OCI-LY1 (cell line): ENCODE data around the gene PCDH15.

Experiments used
- EZH2 ChIP-seq: fragments of 200-600 bp; sonication (generic), shearing (Covaris generic); IDR thresholded peaks from 2 replicates; pipeline ENCODE4 v1.8.0; 2017; ENCODE audit warnings: borderline replicate concordance, mixed run types, mild to moderate bottlenecking, antibody characterized with exemption, low read length, moderate library complexity, mixed read lengths
- TF ChIP-seq, protein P1 (sequence below): fragments of 200-600 bp; sonication (generic), shearing (Covaris generic); IDR thresholded peaks from 2 replicates; pipeline ENCODE4 v1.5.1; 2017; ENCODE audit warnings: mild to moderate bottlenecking, antibody characterized with exemption, low read length, moderate library complexity, mixed read lengths

GRCh38 chr10:54769051-54769450 lies 32.0 kb downstream of the PCDH15 start:
- TF ChIP-seq, protein P1, sequence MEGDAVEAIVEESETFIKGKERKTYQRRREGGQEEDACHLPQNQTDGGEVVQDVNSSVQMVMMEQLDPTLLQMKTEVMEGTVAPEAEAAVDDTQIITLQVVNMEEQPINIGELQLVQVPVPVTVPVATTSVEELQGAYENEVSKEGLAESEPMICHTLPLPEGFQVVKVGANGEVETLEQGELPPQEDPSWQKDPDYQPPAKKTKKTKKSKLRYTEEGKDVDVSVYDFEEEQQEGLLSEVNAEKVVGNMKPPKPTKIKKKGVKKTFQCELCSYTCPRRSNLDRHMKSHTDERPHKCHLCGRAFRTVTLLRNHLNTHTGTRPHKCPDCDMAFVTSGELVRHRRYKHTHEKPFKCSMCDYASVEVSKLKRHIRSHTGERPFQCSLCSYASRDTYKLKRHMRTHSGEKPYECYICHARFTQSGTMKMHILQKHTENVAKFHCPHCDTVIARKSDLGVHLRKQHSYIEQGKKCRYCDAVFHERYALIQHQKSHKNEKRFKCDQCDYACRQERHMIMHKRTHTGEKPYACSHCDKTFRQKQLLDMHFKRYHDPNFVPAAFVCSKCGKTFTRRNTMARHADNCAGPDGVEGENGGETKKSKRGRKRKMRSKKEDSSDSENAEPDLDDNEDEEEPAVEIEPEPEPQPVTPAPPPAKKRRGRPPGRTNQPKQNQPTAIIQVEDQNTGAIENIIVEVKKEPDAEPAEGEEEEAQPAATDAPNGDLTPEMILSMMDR: no peak
- TF ChIP-seq EZH2: no peak
